ENCODE data around the gene MSANTD3. TPM values are rescaled to one million over a fixed set of nuclear protein-coding genes. Genes with fewer than 3 reads are reported as not detected.

MSANTD3 gene, protein sequence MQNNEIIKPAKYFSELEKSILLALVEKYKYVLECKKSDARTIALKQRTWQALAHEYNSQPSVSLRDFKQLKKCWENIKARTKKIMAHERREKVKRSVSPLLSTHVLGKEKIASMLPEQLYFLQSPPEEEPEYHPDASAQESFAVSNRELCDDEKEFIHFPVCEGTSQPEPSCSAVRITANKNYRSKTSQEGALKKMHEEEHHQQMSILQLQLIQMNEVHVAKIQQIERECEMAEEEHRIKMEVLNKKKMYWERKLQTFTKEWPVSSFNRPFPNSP
- 73.9 and 77.4 TPM in 2 replicates for total RNA-seq

DNA sequence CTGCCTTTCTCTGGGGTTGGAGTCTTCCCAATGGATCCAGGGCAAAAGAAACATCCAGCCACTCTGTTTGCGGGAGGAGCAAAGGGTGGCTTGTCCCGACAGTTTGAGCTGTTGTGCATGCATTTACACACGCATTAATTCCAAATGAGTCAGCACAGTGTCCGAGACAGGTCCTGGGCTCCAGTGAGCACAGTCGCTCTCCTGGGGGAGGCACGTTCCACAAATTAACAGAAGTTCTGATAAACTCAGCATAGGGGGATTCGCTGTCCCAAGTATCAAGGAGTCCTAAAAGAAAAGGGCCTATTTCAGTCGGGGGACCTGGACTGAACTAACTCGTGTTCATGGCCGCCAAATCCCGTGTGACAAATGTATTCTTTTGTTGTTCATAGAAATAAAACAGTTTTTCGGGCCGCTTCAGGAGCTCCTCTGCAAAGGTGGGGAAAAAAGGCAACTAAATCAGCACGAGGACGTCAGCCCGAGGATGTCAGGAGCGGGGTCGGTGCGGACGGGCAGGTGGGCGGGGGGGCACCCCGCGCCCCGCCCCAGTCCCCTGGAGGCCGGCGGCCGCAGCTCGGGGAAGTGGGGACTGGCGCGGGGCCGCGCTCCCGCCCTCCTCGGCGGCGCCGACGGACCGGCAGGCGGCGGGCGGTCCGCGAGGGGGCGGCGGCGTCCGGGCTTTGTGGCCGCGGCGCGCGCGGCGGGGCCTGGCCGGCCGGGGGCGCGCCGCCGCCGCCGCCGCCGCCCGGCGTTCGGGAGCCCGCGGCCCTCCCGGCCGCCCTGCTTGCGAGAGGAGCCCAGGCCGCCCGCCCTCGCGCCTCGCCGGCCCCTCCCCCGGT lies at the start of gene MSANTD3:
MSANTD3 (plus strand) TSS at position 614 of the 836 bp plus-strand sequence. CDS start 14,796 bp downstream, outside the sequence.

DNA sequence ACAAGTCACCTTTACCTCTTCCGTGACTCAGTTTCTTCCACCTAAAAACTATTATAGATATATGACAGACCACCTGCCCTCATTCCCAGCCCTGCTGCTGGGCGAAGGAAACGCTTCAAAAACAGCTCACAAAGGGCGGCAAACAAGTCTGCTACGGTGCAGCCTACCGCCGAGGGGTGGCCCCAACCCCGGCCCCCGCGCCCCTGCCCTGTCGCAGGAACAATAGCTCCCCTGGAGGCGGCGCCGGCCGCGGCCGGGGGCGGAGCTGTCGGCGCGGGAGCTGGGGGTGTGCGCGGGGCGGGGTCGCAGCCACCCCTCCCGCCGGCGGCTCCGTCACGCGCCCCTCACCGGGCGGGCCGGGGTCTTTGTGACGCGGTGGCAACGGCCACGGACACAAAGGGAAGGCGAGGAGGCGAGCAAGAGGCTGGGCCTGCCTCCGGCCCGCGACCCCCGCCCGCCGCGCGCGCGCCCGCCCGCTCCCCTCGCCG lies 45.9 kb downstream of the MSANTD3 start, which contains the start of gene TMEFF1:
TMEFF1 (plus strand) TSS at position 362 of the 488 bp plus-strand sequence. CDS start 396 bp downstream, outside the sequence.

Other genes starting within 250 kb of the MSANTD3 start
- 38.2 and 54.7 TPM in 2 replicates for gene TEX10, start 74.2 kb upstream of the MSANTD3 start, total RNA-seq
- under 0.01 and 0.78 TPM in 2 replicates for gene TMEFF1, start 46.0 kb downstream of the MSANTD3 start, total RNA-seq
- 0.37 and 0.78 TPM in 2 replicates for gene CAVIN4, start 150.9 kb downstream of the MSANTD3 start, total RNA-seq